ENCODE data around the gene FBXL16.
"Not testable (repeated sequence)": the region's sequence is repeated elsewhere in the genome, so short reads cannot be mapped to it uniquely, and the experiment has no call there.

The FBXL16 gene

DNA sequence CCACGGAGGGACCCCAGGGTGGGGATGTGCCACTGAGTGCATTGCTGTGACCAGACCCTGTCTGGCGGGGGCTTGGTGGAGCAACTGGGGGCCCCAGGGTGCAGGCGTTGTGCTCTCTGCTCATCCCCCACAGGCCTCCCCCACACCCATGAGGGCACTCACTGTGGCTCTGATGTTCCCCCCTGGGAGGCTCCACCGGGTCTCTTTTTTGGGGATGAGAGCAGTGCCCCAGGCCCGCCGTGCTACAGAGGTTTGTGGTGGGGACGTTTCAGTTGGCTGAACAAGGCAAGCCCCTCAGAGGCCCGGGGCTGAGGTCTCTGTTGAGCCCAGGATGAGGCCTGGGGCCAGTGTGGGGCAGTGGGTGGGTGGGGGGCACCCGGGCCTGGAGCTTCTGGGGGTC lies 18.1 kb upstream of the FBXL16 start:
- no peak for DNase-seq (ENCODE audit: low read depth in 3 of 3)

DNA sequence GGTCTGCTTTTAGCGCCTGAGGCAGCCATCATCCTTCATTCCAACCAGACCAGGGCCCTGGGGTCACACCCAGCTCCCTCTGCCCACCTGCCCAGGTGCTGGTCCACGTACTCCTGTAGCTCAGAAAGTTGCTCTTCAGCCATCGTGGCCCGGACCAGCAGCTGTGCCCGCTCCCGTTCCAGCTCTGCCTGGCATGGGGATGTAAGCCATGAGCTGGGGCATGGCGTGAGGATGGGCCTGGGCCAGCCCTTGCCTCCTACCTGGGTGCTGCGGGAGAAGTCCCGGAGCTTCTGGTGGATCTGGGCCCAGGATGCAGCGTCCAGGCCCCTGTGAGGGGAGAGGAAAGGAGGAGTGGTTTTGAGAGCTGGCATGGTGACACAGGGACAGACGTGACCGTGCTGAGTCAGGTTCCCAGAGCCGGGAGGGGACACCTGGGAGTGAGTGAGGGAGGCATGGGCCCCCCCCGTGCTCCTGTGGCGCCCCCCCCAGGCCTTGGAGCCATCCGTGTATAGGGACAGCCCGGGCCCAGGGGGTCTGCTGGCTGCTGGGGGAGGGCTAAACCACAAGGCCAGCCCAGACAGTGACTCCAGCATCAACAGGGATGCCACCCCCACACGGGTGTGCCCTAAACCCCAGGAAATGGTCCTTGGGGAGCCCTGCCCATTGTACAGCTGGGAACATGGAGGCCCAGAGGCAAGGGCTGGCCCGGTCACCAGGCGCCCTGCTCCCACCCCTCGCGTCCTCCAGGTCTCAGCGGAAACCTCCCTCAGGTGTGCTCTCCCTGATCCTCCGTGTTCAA lies 17.4 kb upstream of the FBXL16 start:
- DNase-seq (ENCODE audit: low read depth in 3 of 3): no peak

DNA sequence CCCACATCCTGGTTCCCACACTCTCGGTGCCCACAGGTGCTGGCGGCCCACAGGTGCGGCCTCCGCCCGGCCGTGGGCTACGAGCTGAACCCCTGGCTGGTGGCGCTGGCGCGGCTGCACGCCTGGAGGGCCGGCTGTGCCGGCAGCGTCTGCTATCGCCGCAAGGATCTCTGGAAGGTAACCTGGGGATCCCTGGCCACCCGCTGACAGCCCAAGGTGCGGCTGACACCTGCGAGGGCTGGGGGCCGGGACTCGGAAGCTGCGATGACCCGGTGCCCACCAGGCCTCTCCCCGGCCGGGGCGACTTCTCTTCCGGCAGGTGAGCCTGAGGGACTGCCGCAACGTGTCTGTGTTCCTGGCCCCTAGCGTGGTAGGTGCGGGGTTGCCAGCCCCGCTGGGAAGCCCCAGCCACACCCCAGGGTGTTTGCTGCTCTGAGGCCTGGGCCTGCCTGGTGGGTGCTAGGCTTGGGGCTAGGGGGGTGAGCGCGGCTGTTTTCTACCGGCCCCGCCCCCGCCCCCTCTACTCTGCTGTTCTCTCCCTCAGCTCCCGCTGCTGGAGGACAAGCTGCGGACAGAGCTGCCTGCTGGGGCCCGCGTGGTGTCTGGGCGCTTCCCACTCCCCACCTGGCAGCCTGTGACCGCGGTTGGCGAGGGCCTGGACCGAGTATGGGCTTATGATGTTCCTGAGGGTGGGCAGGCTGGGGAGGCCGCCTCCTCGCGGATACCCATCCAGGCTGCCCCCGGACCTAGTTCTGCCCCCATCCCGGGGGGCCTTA lies 16.4 kb upstream of the FBXL16 start:
- no peak for DNase-seq (ENCODE audit: low read depth in 3 of 3)

DNA sequence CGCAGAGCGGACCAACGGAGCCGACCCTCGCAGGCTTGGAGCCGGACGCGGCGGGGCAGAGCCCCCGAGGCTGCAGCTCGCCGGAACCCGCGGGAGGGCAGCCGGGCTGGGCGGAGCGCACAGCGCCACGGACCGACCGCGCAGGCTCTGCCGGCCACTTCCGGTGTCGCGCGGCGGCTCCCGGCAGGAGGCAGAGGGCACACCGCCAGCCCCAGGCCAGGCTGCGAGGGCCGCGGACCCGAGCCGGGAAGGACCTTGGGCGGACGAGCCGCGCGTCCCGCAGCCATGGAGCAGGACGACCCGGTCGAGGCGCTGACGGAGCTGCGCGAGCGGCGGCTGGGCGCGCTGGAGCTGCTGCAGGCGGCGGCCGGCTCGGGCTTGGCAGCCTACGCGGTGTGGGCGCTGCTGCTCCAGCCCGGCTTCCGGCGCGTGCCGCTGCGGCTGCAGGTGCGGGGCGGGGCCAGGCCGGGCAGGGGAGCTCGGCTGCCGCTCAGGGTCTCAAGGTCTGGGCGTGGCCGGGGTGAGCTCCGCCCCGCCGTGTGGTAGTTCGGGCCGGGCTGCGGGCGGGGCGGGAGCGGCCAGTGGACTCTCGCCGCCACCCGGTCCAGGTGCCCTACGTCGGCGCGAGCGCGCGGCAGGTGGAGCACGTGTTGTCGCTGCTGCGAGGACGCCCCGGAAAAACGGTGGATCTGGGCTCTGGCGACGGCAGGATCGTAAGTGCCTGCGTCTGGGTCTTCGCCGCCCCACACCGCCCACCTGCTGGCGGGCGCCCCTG lies 15.6 kb upstream of the FBXL16 start, which contains the start of gene ANTKMT:
Gene ANTKMT, plus strand, starts transcription at position 157 of the 775 bp plus-strand sequence. Its CDS starts 129 bp downstream, at position 286.
- peak in 2 of 3 experiments; percentile 42 to 68 for DNase-seq (ENCODE audit: low read depth in 3 of 3)

DNA sequence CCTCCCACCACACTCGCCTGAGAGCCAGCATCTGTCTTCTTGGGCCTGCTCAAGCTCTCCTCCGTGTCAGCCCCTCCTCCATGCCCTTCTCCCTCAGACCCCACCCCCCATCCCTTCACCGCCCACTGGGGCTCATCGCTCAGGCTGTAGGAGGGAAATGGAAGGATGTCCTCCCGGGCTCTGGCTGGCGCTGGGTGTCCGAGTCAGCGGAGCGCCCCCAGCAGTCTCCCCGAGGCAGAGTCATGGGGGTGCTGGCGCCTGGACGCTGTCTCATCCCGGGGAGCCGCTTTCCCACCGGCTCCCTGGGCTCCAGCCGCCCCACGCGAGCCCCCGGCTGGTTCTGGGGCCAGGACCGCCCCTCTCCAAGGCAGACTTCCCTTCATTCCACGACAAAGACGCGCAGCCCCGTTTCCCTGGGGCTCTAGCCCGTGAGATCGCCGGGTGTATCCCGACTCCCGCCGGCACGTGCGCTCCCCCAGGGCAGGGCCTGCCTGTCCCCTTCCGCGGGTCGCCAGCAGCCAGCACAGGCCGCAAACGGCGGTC lies 14.9 kb upstream of the FBXL16 start:
- no peak for DNase-seq (ENCODE audit: low read depth in 3 of 3)

DNA sequence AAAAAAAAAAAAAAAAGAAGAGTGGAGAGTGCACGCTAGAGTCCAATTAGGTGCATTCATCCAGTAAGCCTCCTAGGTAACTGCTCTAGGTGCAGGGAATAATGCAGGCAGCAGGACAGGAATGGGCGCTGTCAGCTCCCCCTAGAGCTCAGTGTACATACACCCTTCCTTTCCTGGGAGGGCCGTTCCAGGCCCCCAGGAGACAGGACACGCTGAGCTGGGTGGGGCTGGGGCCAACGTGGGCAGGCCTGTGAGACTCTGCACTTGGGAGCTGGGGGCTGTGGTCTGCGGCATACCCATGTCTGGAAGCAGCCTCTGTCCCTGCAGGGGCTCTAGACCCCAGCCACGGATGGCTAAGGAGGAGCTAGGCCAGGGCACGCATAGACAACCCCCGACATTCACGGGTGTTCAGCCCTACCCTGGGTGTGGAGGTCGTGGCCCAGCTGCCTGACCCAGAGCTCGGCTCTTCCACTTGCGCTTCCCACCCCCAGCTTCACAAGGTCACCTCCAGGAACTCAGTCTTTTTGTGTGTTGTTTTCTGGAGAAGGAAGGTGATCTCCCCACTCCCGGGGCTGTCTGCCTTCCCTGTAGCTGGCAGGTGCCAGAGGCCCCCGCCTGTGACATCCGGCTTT lies 14.3 kb upstream of the FBXL16 start:
- DNase-seq (ENCODE audit: low read depth in 3 of 3): no peak

DNA sequence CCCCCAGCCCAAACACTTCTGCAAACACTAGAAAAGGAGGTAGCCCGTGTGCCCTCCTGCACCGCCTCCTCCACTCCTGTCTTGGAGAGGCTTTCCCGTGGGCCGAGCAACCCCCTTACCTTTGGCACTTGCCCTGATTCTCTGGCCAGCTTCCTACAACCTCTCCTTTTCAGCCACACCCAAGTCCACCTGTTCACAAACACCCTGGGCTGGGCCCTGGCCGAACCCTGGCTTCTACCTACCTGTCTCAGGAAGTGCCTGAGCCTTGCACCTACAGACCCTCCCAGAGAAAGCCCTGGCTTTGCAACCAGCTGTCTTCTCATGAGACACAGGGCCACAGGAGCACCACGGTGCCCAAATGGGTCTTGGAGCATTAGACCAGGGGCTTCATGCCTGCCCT lies 13.3 kb upstream of the FBXL16 start:
- no peak for DNase-seq (ENCODE audit: low read depth in 3 of 3)

DNA sequence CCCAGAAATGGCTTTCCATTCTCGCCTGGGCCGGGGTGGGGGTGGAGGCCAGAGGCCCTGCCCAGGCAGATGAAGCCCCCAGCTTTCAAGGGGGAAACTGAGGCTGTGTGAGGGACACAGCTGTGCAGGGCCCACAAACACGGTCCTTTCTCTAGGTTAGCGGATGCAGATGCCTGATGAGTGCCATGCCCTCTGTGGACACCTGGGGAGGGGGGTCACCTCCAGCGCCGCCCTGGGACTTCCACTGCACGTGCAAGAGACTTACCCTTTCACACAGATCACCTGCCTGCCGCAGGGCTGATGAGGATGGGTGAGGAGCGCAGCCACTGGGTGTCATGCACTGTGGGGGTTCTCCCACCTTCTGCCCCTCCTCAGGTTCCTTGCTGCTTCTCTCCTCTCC lies 12.8 kb upstream of the FBXL16 start:
- DNase-seq (ENCODE audit: low read depth in 3 of 3): no peak

DNA sequence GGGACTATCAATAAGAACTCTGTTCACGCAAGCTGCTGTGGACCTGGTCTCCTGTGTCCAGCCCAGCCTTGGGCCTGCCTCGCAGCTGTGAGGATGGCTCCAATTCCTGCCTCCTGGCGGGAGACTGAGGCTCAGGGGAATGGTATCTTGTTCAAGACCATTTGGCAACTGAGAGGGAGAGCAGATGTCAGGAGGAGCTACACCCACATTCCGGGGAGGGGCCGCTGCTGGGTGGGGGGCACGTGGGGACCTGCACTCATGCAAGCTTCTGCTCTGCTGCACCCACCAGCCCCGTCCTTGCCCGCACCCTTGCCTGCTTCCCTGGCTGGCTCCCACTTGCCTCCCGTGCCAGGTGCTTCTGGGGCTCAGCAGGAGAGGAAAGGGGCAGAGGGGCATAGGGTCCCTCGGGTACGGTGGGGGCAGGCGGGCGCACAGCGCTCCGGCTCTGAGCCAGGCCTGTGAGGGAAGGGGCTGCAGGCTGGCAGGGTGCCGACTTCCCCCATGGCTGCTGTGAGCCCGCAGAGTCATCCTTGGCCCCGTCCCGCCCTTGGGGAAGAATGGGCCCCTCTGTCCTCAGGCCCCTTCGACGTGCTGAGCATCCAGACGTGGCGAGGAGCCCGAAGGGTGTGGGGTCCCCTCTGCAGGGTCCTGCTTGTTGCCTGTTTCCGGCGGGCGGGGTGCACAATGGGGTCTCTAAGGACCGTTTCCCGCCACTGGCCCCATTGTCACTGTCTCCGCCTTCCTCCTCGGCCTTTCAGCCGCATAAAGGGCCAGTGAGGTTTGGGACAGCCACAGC lies 12.0 kb upstream of the FBXL16 start:
- DNase-seq (ENCODE audit: low read depth in 3 of 3): no peak

DNA sequence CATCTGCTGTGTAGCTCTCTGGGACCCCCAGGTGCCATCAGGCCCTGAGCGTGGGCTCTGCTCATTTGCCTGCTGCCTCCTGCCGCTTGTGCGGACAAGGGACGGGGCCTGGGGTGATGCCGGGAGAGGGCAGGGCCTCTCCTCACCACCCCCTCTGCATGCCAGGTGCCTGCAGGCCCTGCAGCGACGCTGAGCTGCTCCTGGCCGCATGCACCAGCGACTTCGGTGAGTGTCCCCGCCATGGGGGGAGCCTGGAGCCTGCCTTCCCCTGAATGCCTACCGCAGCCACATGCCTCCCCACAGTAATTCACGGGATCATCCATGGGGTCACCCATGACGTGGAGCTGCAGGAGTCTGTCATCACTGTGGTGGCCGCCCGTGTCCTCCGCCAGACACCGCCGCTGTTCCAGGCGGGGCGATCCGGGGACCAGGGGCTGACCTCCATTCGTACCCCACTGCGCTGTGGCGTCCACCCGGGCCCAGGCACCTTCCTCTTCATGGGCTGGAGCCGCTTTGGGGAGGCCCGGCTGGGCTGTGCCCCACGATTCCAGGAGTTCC lies 11.2 kb upstream of the FBXL16 start:
- DNase-seq (ENCODE audit: low read depth in 3 of 3): no peak

DNA sequence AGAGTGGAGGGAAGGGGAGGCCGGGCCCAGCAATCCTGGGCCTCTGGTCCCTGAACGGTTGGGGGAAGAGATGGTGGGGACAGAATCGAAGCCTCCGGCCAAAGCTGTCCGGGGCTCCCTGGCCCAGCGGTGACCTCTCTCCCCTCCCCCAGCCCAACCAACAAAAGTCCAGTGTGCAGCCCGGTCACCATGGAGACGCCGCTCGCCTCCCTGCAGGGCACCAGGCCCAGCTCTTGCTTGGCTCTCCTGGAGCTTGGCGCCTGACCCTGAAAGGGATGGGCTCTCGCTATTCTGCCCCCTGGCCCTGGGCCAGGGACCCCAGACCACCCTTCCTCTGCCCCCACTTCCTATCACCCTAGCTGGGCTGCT lies 10.6 kb upstream of the FBXL16 start:
- no peak for DNase-seq (ENCODE audit: low read depth in 3 of 3)

DNA sequence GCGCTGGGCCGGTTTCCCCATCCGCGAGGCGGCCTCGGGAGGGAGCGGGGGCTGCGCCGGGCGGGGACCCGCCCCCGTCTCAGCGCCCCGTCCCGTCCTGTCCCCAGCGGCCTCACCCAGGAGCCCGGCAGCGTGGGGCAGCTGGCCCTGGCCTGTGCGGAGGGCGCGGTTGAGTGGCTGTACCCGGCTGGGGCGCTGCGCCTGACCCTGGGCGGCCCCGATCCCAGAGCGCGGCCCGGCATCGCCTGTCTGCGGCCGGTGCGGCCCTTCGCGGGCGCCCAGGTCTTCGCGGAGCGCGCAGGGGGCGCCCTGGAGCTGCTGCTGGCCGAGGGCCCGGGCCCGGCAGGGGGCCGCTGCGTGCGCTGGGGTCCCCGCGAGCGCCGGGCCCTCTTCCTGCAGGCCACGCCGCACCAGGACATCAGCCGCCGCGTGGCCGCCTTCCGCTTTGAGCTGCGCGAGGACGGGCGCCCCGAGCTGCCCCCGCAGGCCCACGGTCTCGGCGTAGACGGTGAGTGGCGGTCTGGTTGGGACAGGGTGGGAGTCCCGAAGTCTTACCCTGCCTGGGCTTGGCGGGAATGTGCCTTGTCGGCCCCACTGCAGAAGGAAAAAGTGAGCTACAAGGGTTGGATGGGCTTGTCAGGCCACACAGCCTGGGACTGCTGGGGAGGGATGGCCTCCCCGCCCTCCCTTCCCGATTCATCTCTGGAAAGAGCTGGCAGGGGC lies 10.0 kb upstream of the FBXL16 start:
- DNase-seq (ENCODE audit: low read depth in 3 of 3): no peak

DNA sequence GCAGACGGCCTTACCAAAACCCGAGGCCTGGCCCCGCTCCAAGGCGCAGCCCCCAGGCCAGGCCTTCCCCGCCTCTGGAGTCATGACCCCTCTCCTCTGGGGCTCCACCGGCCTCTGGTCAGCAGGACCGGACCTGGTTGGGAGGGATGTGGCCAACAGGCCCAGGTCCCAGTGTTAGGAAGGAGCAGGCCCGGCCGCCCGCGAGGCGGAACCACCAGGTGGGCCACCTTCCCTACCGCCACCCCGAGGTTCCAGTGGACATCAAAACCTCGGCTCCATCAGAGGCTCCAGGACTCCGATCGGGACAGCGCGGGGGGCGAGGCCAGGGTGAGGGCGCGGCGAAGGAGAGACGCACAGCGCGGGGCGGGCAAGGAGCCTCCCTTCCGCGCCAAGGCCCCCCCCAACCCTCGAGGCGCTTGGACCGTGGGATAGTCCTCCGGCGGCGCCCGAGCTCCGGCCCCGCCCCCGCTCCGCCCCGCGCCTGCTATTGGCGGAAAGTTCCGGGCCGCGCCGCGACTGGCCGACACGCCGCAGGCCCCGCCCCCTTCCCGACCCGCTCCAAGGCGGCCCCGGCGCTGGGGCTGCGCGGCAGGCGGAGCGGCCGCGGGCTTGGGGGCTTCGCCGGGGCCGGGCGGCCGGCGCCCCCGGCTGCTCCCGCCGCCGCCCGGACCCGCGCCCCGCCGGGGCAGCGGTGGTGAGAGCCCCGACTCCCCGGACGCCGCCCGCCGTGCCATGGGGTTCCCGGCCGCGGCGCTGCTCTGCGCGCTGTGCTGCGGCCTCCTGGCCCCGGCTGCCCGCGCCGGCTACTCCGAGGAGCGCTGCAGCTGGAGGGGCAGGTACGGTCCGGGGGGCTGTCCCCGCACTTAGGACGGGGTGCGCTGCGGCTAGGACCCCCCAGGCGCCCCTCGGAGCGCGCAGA lies 9.2 kb upstream of the FBXL16 start, which contains the start of gene METRN:
Gene METRN, plus strand, starts transcription at position 561 of the 919 bp plus-strand sequence. Its CDS starts 172 bp downstream, at position 733.
- DNase-seq (ENCODE audit: low read depth in 3 of 3): peak; percentile 75 to 92 (median 75)

DNA sequence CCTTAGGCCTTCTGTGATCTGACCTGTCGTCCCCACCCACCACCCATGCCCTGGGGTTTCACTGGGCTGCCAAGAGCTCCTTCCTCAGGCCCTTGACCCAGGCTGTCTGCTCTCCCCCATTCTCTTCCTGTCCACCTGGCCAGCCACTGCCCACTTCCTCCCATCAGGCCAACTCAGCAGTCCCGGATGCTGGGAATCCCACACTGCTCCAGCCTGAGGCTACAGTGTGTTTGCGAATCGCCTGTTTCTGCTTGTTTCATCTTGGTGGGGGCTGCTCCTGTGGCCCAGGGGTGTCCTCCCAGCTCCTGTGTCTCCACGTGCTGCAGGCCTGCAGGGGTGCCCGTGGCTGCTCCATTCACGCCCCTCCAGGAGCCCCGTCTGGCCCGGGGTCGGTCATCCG lies 8.5 kb upstream of the FBXL16 start:
- DNase-seq (ENCODE audit: low read depth in 3 of 3): no peak

DNA sequence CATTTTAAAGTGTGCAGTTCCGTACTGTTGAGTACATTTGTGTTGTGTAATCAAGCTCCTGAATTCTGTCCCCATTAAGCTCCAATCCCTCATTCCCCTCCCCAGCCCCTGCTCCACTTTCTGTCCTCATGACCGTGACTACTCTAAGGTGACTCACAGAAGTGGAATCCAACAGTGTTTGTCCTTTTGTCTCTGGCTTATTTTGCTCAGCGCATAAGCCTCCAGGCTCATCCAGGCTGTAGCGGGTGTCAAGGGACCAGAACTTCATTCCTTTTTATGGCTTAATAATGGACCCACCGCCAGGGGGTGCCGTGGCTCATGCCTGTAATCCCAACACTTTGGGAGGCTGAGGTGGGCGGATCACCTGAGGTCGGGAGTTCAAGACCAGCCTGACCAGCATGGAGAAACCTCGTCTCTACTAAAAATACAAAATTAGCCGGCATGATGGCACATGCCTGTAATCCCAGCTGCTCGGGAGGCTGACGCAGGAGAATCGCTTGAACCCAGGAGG lies 7.2 kb upstream of the FBXL16 start:
- not testable (repeated sequence) for DNase-seq (ENCODE audit: low read depth in 3 of 3)

DNA sequence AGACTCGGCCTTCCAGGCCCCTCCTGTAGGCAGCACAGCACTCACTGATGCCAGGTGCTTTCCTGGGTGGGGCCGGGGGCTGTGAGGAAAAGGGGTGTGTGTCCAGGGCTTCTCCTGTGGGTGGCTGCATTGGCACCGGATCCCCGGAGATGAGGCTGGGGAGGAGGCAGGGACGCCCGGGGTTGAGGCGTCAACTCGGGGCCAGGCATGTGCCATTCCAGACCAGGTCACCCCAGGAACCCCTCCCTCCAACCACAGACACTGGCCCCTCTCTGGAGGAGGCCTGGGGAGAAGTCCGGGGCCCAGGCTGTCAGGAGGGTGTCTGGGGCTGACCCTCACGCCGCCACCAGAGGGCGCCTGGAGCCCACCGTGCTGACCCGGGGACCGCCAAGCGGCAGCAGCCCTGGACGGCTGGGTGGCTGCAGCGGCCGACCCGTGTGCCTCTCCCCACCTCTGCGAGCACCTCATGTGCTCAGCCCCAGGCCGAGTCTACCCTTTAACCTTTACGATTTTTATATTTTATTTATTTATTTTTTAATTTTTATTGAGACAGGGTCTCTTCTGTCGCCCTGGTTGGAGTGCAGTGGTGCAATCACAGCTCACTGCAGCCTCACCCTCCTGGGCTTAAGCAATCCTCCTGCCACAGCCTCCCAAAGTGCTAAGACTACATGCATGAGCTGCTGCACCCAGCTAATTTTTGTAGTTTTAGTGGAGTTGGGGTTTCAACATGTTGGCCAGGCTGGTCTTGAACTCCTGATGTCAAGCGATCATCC lies 6.1 kb upstream of the FBXL16 start:
- DNase-seq (ENCODE audit: low read depth in 3 of 3): peak; percentile 53 to 80 (median 57)

DNA sequence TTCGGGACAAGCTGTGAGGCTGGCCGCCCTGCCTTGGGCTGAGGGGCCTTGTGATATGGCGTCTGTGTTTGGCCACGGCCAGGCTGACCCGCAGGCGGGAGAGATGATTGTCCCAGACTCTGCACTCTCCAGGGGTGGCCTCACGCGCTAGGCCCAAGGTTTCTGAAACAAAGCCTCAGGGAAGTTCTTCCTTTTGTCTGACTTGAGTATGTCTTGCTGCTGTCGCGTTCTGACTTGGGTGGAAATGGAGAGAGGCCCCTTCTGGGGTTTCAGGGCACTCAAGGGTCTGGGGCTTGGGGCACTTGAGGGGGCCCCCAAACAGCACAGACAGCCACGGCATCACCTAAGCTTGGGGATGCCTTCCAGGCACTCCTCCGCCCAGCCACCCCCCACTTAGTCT lies 5.5 kb upstream of the FBXL16 start:
- DNase-seq (ENCODE audit: low read depth in 3 of 3): no peak
